Measurements from ENCODE around the gene CFAP46.

CFAP46 gene

DNA sequence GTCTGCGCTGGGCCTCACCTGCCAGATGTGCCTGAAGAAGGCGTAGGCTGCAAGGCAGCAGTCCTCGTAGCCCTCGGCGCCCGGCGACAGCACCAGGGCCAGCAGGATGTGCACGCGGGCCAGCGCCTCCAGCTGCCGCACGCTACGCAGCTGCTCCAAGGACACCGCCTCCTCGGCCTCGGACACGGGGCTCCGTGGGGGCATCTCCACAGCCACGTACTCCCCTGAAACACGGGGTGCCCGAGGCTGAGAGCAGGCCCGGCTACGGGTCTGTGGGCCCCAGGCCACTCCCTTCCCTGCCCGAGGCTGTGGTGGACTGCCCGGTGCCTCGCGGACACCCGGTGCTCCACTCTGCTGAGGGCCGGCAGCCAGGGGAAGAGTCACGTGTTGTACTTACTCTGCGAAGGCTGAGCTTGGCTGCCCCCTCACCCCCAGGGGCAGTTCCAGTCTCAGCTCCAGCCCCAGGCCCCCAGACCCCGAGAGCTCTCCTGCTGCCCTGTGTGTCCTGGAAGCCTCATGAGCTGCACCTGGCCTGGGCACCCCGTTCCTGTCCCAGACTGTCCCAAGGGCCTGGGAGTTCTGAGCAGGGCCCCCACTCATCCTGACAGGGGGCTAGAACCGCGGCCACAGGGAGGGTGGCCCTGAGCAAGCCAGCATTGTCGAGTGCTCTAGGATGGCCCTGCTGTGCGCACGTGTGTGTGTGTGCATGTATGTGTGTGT lies 62.8 kb downstream of the CFAP46 start:
- DNase-seq = no peak

DNA sequence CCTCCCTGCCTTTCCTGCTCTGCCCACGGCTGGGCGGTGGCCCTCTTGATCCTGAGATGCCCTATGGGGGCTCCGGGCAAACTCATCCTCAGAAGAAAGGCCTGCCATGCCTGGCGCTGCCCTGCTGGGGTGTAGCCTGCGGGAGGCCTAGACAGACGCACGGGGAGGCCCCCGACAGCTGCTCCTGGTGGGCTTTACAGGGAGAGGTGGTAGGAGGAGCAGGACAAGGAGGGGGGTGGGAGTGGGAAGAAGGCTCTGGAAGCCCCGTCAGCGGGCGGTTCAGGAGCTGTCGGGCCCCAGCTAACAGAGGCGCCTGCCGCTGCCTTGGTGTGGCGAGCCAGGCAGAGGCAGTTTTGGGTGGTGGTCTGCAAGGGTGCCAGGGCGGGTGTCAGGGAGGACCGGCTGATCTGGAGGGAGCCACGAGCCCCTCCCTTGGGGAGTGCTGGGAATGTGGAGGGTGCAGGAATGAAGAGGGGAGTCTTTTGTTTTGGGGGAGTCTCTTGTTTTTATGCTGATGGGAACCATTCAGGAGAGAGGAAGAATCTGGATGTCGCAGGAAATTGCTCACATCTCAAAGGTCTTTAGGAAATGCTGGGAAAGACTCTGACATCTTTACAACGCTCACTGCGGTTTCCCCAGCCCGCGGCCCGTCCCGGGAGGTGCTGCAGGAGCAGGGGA lies 63.5 kb downstream of the CFAP46 start:
- DNase-seq = no peak

DNA sequence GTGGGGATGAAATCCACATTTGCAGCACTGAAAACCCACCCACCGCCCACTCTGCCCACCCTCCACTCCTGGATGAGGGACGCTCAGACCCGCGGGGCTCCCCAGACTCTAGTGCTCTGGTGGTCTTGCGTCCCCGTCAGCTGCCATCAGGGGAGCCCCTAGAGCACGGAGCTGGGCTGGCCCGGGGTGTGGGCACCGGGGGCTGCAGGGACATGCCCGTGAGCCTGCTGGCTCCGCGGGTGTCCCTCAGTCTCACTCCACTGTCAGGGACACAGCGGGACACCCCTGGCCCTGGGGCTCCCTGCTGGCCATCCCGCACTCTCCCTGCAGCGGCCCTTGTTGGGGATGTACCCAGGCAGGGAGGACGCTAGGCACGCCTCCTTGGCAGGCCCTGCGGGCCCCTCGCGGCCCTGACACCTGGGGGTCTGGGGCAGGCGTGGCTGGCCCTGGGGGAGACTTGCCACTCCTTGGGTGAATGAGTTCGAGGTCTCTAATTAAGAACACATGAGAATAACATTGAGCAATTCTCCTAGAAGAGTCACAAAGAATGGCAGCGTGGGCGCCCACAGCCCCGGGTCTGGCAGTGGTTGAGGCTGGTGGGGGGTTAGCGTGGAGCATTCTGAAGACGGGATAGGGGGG lies 64.2 kb downstream of the CFAP46 start:
- no peak for DNase-seq

DNA sequence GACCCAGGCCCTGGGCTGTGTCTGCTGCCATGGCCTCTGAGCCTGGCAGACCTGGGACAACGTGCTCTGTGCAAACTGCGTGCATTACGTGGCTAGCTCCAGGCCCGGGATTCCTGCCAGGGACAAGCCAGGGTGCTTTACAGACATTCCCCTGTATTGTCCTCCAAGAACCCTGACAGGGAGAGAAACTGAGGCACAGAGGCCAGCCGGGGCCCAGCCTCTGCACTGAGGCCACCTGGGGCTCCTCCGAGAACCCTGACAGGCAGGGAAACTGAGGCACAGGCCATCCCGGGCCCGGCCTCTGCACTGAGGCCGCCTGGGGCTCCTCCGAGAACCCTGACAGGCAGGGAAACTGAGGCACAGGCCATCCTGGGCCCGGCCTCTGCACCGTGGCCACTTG lies 64.9 kb downstream of the CFAP46 start:
- no peak for DNase-seq

DNA sequence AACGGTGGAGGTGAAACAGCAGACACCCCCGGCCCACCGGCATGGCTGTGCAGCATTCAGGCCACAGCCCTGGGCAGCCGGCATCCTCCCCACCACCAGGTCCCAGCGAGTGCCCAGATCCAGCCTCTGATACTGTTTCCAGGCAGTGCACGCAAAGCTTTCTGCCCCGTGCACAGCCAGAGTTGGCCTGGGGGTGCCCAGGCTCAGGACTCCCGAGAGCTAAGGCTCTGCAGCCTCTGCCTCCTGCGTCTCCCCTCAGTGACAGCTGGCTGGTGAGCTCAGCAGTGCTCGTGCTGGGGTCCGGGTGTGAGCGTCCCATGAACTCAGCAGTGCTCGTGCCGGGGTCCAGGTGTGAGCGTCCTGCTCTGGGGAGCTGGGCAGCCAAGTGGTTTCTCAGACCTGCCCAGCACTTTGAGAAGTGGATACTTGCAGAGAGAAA lies 65.4 kb downstream of the CFAP46 start:
- DNase-seq = no peak

DNA sequence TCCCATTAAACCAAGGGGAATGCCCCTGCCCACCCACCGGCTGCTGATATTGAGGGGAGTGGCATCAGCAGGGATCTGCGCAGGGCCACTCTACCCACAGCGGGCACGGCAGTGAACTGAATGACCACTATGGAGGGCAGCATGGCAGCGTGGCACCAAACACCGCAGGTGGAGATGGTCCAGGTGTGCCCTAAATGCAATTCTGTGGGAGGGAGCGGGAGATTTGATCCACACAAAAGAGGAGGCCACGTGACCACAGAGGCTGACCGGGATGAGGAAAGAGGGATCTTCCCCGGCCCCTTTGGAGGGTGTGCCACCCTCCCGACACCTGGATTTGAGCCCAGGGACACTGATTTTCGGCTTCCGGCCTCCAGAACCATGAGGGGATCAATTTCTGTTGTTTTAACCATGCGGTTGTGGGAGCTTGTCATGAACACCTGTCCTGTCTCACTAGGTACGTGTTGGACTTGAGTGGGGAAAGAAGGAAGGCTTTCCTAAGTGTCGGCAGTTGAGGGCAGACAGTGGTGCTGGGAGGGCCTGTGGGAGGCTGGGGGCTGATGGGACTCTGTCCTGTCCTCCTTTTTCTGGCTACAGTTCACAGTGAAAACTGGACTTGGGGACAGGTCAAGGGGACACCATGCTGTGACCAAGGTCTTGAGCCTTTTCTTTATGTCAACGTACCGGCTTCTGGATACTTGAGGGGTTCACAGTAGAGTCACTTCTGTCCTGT lies 66.1 kb downstream of the CFAP46 start:
- DNase-seq = no peak

DNA sequence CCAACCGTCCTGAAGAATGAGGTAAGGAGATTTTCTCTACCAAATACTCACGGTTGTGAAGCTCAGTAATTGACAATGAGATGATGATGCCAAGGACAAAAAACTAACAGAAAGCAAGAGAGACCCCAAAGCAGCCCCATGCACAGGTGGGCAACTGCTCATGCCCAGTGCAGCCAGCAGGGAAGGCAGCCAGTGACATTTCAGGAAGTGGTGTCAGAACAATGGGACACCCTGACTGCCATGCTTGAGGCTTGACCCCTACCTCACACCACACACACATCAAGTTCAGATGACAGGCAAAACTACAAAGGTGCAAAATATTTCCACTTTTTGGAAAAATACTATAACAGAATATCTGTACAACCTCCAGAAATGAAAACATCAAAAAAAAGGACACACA lies 66.9 kb downstream of the CFAP46 start:
- no peak for DNase-seq

DNA sequence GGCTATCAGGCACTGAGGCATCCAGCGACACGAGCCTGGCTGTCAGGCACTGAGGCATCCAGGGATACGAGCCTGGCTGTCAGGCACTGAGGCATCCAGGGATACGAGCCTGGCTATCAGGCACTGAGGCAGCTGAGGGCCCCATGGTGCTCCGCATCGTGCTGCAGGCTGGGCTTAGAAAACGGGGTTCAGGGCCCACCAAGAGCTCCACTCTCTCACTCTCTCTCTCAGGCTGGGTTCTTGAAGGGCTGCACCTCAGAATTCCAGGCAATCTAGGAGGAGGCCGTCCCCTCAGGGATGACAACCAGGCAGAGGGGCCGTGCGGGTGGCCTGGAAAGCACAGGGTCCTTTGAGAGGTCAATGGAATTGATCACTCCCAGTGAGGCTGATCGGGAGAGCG lies 69.0 kb downstream of the CFAP46 start:
- no peak for DNase-seq

DNA sequence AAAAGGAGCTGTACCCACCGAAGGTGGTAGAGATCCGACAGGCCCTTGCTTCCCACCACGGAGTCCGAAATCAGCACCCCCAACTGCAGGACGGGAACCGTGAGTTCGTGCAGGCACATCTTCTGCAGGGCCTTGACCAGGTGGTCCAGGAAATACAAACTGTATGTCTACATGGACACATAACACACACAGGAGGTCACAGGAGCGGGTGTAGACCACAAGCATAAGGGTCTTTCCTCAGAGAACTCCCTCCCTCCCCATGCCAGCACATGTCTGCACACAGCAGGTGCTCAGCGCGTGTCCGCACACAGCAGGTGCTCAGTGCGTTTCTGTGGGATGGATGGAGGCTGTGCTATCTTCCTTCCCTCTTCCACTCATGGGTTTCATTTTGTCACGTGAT lies 69.7 kb downstream of the CFAP46 start:
- DNase-seq = no peak

DNA sequence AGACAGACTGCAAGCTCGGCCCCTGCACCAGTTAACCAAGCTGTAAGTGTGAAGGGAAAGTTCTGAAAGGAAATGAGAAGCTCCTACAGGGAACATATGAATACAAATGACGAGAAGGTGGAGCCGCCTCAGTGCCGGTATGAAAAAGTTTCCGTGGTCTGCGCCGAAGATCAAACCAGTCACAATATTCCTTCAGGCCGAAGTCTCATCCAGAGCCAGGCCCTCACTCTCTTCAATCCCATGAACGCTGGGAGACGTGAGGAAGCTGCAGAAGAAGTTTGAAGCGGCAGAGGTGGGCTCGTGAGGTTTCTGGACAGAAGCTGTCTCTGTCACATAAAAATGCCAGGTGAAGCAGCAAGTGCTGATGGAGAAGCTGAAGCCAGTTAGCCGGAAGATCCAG lies 71.9 kb downstream of the CFAP46 start:
- no peak for DNase-seq

DNA sequence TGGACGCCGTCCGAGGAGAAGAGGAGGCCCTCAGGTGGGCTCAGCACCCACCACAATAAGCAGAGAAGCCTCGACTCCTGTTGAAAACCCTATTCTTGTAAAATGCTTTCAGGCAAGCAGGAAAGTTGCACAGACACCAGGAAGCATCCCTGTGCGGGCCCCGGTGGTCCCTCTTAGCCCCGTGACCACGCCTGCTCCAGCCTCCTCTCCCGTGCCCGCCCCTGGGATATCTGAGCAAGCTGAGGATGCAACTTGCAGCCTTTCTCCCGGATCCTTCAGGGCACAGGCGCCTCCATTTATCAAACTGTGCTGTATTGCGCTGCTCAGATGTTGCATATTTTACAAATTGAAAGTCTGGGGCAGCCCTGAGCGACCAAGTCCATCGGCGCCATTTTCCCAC lies 72.7 kb downstream of the CFAP46 start:
- no peak for DNase-seq

DNA sequence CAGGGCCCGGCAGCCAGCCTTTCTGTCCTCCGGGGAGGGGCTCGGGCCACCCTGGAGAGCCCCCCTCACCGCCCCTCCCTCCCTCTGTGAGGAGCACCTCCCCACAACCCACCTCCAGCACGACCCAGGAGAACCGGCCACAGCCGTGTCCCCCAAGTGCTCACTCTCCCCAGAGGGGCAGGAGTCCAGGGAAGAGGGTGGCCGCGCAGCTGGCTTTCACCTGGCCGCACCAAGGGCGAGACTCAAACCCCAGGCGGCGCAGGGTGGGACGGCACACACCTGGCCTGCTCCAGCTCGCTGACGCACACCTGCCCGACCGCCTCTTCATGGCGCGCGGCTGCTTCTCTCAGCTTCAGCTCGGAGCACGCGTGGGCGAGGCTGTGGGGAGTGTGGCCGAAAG lies 73.4 kb downstream of the CFAP46 start:
- no peak for DNase-seq

DNA sequence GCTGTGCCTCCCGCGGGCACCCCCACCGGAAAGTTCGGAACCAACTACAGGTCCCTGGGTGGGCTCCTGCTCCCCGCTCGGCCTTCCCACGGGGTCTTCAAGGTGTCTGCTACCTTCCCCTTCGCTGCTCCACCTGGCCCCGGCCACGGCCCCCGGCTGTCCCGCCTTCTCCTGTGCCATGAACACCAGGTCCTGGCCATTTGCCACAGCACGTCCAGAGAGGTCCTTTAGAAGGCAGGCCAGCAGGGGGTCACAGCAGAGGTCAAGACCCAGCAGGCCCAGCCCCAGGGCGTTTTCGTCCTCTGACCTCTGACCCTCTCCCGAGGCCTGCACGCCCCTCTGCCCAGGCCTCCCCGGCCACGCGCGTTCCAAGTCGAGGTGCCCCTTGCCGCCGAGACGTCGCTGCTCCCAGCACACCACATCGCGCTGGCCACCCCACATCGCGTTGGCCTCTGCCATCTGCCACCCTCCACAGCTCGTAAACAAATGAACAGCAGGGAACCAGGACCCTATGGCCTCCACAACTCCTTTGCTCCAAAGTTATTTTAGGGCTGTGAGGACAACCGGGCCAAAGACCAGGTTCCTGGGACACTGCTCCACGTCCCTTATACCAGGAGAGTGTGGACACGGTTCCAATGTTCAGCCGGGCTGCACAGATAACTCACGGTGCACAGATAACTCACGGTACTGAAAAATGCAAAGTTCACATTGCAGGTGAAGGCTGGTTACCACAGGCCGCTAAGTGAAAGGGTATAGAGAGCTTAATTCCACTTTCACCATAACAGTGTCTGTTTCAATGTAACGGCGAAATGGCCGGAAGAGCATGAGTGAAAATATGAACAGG lies 74.3 kb downstream of the CFAP46 start:
- no peak for DNase-seq

DNA sequence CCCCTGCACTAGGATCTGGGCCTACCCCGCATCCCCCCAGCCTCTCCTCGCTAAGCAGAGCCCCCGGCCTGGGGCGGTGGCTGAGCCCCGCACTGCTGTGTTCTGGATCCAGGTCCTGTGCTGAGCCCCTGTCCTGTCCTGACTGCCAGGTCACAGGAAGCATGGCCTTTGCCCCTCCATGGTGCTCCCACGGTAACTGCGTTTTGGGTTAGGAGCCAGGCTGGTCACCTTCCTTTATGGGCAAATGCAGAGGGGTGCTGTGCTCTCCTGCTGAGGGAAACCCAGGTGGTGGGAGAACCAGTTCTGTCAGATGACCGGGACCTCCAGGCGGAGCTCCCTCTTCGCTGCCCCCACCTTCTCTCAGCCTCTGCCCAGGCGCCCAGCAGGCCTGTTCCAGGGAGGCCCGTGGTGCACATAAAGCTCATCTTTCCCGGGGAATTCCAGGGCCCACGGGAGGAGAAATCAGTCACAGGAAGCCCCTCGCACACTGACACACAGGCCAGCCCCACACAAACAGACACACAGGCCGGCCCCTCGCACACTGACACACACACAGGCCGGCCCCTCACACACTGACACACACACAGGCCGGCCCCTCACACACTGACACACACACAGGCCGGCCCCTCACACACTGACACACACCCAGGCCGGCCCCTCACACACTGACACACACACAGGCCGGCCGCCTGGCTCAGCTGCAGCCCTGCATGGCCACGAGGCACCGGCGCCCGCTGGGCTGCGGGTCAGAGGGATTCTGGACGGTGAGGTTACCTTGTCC lies 75.6 kb downstream of the CFAP46 start:
- no peak for DNase-seq

DNA sequence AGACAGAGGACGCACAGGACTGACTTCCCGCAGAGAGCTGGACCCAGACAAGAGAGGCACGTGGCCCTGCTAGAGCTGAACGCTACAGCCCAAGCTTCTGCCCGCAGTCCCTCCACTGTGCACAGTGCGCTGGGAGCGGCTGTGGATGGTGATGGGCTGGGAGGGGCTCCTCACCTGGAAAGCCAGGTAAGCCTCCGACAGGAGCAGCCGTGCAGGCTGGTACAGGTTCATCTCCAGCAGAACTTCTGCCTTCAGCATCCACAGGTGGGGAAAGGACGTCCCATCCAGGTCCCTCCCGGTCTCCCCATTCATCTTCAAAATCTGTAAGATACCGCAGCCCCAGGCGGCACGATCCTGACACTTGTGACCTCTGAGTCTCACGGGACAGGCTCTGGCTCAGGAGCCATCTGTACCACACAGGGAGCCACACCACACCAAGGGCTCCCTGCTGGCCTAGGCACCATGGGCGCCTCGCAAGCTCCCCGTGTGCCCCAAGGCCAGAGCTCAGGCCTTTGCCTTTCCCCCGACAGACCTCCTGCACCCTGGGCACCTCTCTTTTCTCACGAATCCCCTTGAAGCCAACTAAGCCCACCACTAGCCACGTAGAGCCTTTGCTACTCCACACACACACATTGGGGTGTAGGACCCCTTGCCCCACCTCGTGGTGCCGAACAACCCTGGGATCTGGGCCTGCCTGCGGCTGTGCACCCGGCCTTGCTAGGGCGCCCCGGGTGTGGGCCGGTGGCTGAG lies 76.3 kb downstream of the CFAP46 start:
- no peak for DNase-seq

DNA sequence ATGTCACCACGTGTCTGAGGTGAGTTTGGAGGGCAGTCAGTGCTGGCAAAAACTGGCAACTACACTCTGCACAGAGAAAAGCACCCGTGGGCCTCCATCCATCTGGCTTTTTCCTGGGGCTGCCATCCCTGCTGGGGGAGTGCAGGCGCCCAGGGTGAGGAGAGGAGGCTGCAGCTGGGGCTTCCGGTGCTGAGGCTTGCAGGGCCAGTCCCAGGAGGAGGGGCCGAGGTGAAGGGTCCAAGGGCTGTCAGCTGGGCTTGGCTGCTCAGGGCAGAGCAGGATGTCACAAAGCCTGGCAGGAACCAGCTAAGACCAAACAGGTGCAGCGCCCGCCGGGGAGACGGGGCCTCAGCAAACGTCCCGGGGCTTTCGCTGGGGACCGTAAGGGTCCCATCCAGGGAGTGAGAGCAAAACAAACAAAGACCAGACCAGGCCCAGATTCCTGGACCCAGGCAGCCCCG lies 77.2 kb downstream of the CFAP46 start:
- no peak for DNase-seq

DNA sequence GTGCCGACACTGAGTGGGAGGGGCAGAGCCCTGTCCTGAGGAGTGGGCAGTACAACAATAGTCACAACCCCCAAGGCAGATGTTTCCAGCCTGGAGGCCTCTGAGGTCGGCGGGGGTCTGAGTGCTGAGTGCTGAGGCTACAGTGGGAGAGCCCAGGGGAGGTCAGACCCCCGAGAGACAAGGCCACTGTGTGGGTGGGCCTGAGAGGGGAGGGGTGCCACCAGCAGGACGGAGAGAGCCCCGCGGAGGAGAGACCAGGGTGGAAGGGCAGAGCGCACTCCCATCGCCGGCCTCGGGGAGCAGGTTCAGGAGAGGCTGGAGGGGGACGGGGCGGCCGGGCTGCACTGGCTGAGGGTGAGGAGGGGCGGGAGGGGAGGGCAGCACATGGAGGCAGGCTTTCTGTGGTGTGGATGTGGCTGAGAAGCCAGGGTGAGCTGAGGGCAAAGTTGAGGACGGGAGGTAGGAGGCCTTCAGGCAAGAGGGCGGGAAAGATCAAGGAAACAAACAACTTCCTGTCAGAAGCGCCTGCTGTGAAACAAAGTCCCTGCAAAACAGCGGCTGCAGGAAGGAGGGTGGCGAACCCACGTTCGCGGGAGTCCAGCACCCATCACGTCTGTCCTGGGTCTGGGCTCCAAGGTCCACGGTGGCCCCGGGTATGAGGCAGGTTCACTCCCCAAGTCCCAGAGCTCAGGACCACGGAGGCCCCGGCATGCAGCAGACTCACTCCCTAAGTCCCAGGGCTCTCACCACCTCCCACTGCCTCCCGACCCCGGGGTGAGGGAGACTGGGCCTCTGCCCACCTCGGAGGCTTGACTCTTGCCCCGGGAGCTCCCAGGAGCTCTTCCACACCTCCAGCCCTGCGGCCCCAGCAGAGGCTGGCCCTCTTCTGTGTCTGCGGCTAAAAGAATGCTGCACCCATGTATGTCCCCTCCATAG lies 79.6 kb downstream of the CFAP46 start:
- no peak for DNase-seq

DNA sequence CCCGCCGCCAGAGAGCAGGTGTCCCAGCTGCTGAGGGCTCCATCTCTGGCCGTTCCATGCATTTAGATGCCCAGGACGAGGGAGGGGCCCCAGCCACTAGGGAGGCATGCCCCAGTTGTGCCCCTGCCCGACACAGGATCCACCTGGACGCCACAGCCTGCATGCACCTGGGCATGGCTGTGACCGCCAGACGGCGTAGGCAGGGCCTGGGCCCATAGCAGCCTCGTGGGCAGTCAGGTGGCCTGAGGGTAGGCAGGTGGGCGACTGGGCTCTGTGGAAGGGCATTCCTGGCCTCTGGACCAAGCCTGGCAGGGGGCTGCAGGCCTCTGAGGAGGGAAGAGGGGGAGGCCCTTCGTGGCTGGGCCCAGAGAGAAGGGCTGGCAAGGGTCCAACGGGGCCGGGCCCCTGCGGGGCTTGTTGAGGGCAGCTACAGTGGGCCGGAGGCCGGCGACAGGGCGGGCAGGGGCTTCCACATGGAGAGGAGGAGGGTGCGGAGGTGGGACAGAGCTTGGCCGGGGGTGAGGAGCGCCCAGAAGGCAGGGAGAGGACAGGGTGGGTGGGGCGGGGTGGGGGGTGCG lies 80.4 kb downstream of the CFAP46 start:
- no peak for DNase-seq

DNA sequence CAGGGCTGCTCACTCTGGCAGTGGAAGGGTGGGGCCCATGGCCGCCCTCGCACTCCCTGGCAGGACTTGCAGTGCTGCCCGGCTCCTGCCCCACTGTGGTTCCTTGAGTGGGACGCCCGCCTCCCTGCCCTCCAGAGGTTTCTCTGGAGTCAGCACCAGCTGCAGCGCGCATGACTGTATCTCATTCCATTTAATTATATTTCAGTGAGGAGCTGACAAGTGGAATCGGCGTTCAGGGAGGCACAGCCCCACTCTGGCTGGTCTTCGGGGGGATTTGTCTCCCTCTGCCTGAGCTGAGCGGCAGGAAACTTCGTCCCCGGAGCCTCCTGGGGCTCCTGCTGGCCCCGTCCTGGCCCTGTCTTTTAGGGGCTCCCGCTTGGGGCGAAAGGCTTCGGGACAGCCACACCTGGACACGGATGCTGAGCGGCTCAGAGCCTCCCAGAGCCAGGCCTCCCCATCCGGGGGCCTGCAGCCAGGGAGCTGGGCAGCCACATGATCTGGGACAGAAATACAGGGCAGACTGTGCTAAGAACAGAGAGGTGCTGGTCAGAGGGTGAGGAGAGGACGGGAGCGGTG lies 81.2 kb downstream of the CFAP46 start:
- DNase-seq = no peak

Measured in NCI-H82 (cell line).